AG04450 (cell line): ENCODE data around the gene DRC3. TPM values are rescaled to one million over a fixed set of nuclear protein-coding genes. Genes with fewer than 3 reads are reported as not detected.

Experiments used
- CTCF ChIA-PET: fragments of 300-600, 350-600 bp; formaldehyde crosslinking; extraction: SDS; loops from one replicate; lab custom pipeline; 2022; ENCODE audit warnings: antibody characterized with exemption, inconsistent platforms; lab: Charles Lee
- POLR2A ChIA-PET: fragments of 350-600 bp; formaldehyde crosslinking; extraction: SDS; loops from one replicate; lab custom pipeline; 2021; ENCODE audit warnings: antibody characterized with exemption, inconsistent platforms; lab: Yijun Ruan, JAX
- DNase-seq: peaks from one replicate; pipeline ENCODE4 v3.0.0-alpha.2; 2011; ENCODE audit warnings: low read depth, low spot score
- H3K27ac ChIP-seq: one replicate; pipeline ENCODE4 v1.5.1; 2012; ENCODE audit warnings: low read depth, low read length, control low read depth
- H3K27me3 ChIP-seq: one replicate; pipeline ENCODE4 v1.6.0; 2012; ENCODE audit warnings: low read length; ENCODE audit not compliant: control insufficient read depth, insufficient read depth
- H3K4me3 ChIP-seq: 2 replicates; pipeline ENCODE4 v1.5.1; 2011; ENCODE audit warnings: mild to moderate bottlenecking, low read depth, low read length, control low read depth
- H3K9me3 ChIP-seq: 2 replicates; pipeline ENCODE4 v1.5.1; 2012; ENCODE audit warnings: low read length; ENCODE audit not compliant: control insufficient read depth, insufficient read depth
- CTCF ChIP-seq: IDR thresholded peaks from 2 replicates; pipeline ENCODE4 v1.5.1; 2011; ENCODE audit warnings: low read depth, low read length, control low read depth, inconsistent platforms
- polyA plus RNA-seq: library from polyadenylated mRNA; depleted of rRNA; stranded (reverse); fragments of >200 nt; gene quantifications from 2 replicates; pipeline ENCODE4 v1.2.3, GENCODE V29; 2011

The DRC3 gene
- polyA plus RNA-seq, 1 experiment: 0.52 TPM

GRCh38 chr17:18025241-18025944, 52.7 kb downstream of the DRC3 start:
- Histone ChIP-seq H3K27me3 (no peaks in the 10 kb centered on the region), H3K27ac (no peak overlapping the region), H3K4me3 (no peak overlapping the region), H3K9me3 (no peaks in the 10 kb centered on the region)
- ChIA-PET POLR2A (no interaction called here), CTCF (interaction anchor here (1.4 kb wide), 1 partner anchor 21 kb away, joined by 3 read pairs; no protein-coding TSS in a partner anchor)
- TF ChIP-seq CTCF: no peak
- no peak for DNase-seq

GRCh38 chr17:18025945-18026776, 53.5 kb downstream of the DRC3 start:
- no peaks in the 10 kb centered on the region for H3K9me3 ChIP-seq
- POLR2A ChIA-PET: no interaction called here
- DNase-seq: no peak
- no peak; the same call in 1 of the 2 replicates for TF ChIP-seq CTCF
- no peak overlapping the region for H3K4me3 ChIP-seq
- H3K27me3 ChIP-seq: no peaks in the 10 kb centered on the region
- CTCF ChIA-PET: no interaction called here
- H3K27ac ChIP-seq: no peak overlapping the region

DNA sequence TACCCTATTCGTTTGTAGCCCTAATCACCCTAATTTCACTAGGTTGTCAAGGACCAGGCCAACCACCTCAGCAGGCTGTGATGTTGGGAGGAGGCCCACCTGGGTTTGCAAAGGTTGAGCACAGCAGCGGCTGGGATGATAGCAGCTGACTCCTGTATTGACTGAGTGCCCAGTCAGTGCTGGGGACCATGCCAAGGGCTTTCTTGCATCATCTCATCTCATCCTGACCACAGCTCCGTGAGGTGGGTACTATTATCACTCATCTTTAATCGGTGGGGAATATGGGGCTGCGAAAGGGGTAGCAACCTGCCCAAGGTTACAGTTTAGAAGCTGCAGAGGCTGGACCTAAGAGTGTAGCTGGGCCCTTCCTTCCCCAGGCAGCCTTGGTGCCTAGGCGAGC, 54.6 kb downstream of the DRC3 start:
- Histone ChIP-seq H3K27me3 (no peaks in the 10 kb centered on the region), H3K27ac (no peak overlapping the region), H3K4me3 (no peak overlapping the region), H3K9me3 (no peaks in the 10 kb centered on the region)
- DNase-seq: no peak
- ChIA-PET POLR2A (no interaction called here), CTCF (interaction anchor here (0.6 to 1.0 kb wide), 2 partner anchors 15 to 108 kb away, joined by 3 read pairs; no protein-coding TSS in a partner anchor)
- TF ChIP-seq CTCF: no peak

DNA sequence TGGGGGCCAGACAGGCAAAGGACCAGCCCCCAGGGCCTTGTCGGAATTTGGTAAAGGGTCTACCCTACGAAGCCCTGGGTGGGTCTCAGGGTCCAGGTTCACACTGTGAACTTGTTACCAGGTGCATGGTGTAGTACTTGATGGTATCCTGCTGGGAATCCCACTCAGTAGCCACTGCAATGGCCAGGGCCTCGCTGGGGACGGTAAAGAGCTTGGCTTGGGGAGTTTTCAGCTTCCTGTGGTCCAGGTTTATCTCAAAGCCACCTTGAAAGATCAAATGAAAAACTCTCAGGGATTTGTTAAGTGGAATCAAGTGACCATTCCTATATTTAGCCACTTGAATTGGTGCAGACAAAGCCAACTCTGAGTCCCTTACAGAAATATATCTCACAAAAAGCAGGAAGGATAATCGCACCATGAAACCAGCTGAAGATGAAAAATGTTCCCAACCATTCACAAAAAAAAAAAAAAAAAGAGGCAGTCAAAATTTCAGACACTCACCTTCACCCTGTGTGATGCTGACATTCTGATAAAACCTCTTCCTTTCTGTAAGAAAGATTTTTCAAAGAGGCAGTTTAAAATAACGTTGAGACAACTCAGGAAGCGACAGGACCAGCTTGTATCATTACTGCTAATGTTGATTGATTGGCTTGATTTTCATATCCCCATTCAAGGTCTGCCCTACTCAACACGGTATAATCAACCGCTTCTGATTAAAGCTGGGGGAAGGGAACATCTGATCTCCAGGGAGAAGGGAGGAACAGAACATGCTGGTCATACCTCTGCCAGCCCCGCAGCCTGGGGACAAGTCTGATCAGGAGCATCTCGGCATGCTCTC, 55.7 kb downstream of the DRC3 start:
- H3K4me3 ChIP-seq: no peak overlapping the region
- no peak for TF ChIP-seq CTCF
- H3K27me3 ChIP-seq: no peaks in the 10 kb centered on the region
- no peak for DNase-seq
- ChIA-PET POLR2A (no interaction called here), CTCF (interaction anchor here (0.6 to 1.0 kb wide), 6 partner anchors 101 to 250 kb away, joined by 3 to 5 read pairs (median 3); no protein-coding TSS in a partner anchor)
- no peak overlapping the region for H3K27ac ChIP-seq
- no peaks in the 10 kb centered on the region for H3K9me3 ChIP-seq
